Lower leg skin (tissue), 4 donors: ENCODE measurements around the gene MEX3A. TPM values are rescaled to one million over a fixed set of nuclear protein-coding genes. Genes with fewer than 3 reads are reported as not detected.
"Not testable (repeated sequence)": the region's sequence is repeated elsewhere in the genome, so short reads cannot be mapped to it uniquely, and the experiment has no call there.

Experiments used
- DNase-seq, 2 donors: peaks; one replicate each; pipeline ENCODE4 v3.0.0-alpha.2; 2019; ENCODE audit warnings: low spot score in 2 of 2
- H3K4me3 ChIP-seq: fragments of 200-600 bp; sonication (generic); 2 replicates; pipeline ENCODE4 v1.5.1; 2017; ENCODE audit warnings: mild to moderate bottlenecking, low read depth; ENCODE audit not compliant: poor library complexity, severe bottlenecking
- CTCF ChIP-seq, 3 donors: fragments of 450-650 bp; IDR thresholded peaks; one replicate each; pipeline ENCODE4 v1.5.1; 2016; ENCODE audit warnings: antibody characterized with exemption in 3 of 3, mild to moderate bottlenecking in 3 of 3, moderate library complexity in 2 of 3
- POLR2A ChIP-seq, 2 donors: fragments of 450-650 bp; IDR thresholded peaks; one replicate each; pipeline ENCODE4 v1.6.1; 2016 to 2017; ENCODE audit warnings: antibody characterized with exemption in 2 of 2, mild to moderate bottlenecking in 1 of 2, moderate library complexity in 1 of 2
- WGBS, 2 donors: methylation state at CpG; one replicate each; pipeline ENCODE4 v1.1.5; 2018; 5-methylcytosine and 5-hydroxymethylcytosine counted together
- intact Hi-C: fragments of 100-400 bp; cut with DNase I; formaldehyde crosslinking; loops from one replicate; pipeline ENCODE4 v1.15.0; 2023; ENCODE audit warnings: low total_unique reads
- total RNA-seq, 4 donors: library from RNA; depleted of rRNA; stranded (reverse); fragments of >200 nt; gene quantifications; one replicate each; pipeline ENCODE4 v1.1.0, GENCODE V29; 2016

The MEX3A gene
- total RNA-seq, 4 donors from 2014 or later = 0.21 to 1.1 (median 0.67) TPM

DNA sequence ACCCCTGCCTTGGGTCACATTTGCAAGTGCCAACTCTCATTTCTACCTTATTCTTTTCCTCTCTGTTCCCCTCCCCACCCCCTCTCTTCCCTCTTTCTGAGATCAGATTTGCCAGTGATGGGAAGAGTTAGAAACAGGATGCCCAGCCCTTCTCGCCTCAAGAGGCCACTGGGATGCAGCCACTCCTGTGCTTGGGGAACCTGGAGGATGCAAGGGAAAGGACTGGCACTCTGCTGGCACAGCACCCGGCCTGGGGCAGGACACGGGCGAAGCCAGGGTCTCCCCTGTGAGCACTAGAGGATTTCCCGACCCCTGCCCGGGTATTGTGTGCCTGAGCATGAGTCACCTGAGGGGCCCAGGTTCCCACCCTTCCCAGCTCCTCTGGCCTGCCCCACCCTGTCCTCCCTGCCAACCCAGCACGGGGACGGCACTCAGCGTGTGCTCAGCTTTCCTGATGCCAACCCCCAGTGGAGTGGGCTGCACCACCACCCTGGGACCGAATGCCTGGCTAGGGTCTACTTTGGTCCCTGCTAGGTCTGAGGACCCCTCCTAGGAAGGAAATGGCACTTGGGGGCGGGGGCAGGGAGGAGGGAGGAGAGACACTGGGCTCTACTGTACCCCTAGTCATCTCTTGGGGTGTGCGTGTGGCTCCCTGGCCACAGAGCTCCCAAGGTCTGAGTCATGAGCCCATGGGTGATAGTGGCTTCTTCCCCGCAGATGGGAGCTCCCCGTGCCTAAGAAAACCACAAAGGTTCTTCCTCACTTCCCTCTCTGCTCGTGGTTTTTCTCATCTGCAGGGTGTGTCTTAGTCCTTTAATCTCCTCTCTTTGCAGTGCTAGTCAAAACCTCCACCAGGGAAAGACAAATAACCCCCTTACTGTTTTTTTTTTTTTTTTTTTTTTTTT lies 44.6 kb upstream of the MEX3A start:
- WGBS, 2 donors = 2 to 9% methylated on average over 8 to 15 of the region's 15 CpGs
- TF ChIP-seq CTCF (IDR thresholded peaks at IDR 0.05) (no peak), POLR2A (IDR thresholded peaks at IDR 0.05) (no peak)
- DNase-seq = peak in 1 of 2 donors; percentile 95
- intact Hi-C loops = no loop called here
- no peak overlapping the region for H3K4me3 ChIP-seq

GRCh38 chr1:156126043-156126629 lies 43.9 kb upstream of the MEX3A start:
- DNase-seq = peak; percentile 89 to 99
- TF ChIP-seq POLR2A (IDR thresholded peaks at IDR 0.05) (no peak), CTCF (IDR thresholded peaks at IDR 0.05) (no peak)
- no peak overlapping the region for H3K4me3 ChIP-seq
- intact Hi-C loops = no loop called here
- WGBS, 2 donors = 4 to 6% methylated on average over 11 of the region's 11 CpGs

GRCh38 chr1:156125544-156125943 lies 43.3 kb upstream of the MEX3A start:
- intact Hi-C loops, H3K4me3 ChIP-seq, DNase-seq: not testable (repeated sequence)
- 35 to 38% methylated on average over 10 of the region's 10 CpGs for WGBS, 2 donors

DNA sequence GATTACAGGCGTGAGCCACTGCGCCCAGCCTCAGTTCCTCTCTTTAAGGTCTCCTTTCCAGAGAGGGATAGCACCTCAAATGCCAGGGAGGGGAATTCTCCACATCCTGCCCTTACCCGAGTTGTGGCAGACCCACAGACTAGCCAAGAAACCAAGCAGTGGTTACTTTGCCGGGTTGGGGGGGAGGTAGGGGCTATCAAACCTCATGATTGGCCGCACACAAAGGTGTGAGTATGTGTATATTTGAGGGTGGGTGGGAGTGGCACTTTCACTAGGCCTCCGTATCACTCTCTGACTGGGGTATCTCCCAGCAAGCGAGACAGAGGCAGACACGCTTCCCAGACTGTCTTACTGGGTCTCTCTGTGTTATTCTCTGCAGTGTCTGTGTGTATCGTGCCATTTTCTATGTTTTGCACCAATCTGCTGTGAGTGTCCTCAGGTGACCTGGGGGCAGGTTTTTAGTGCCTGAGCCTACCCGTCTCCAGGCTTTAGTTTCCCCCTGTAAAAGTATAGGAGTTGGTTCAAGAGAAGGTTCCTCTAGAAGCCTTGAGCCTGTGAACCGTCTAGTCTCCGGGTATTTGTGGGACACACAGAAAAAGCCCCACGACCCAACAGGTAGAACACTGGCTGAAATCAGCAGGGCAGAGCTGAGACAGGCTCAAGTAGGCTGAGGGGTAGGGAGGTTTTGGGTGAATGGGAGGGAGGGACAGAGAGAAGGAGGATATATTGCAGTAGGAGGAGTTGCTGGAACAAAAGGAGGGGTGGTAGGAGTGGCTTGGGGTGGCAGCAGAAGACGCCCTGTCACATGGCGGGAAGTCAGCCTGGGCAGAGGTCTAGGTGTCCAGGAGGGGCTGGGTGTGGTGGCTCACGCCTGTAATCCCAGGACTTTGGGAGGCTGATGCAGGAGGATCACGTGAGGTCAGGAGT lies 42.6 kb upstream of the MEX3A start:
- 13 to 14% methylated on average over 17 of the region's 17 CpGs for WGBS, 2 donors
- H3K4me3 ChIP-seq = no peak overlapping the region
- DNase-seq = peak; percentile 89 to 95
- intact Hi-C loops = no loop called here
- no peak for TF ChIP-seq CTCF (IDR thresholded peaks at IDR 0.05)
- TF ChIP-seq POLR2A (IDR thresholded peaks at IDR 0.05) = peak in 1 of 2 donors; percentile 12

DNA sequence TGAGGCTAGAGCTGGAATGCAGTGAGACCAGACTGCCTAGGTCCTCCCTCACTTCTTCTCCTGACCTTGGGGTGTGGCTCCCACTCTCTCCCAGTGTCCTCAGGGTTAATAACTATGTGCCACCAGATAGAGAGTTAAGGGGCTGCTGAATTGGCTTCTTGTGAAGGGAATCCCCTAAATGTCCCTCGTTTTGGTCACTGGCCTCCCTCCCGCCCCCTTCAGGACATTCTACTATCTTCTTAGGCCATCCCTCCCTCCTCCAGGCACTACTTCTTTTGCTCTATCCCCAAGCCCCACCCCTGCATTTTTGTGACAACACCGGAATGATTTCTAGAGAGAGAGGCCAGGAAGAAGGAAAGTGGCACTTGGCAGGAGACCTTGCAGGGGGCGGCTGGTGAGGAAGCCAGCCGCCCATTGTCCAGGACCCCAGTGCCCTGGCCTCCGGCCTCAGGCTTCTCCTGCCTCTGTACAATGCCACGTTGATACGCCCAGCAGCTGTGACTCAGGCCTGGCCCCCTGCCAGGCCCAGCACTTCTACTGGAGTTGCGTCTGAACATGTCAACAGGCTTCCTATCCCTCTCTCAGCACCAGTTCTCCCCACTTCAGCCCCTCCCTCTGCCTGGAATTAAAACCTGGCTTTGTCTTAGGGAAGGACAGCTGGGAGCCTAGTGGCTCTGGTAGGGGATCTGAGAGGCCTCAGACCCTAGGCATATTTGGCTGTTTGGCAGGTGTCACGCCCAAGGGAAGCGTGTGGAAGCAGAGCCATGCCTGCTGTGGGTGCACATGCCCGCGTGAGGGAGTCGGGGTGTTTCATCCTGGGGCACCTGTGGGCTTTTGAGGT lies 41.3 kb upstream of the MEX3A start:
- TF ChIP-seq CTCF (IDR thresholded peaks at IDR 0.05) = no peak
- peak; percentile 98 to 99 for DNase-seq
- intact Hi-C loops = no loop called here

More for the DNA sequence above, 41.3 kb upstream of the MEX3A start:
- WGBS, 2 donors = 0 to 1% methylated on average over 13 to 14 of the region's 14 CpGs
- no peak overlapping the region for H3K4me3 ChIP-seq
